Measurements from ENCODE around the gene IL11RA. TPM values are rescaled to one million over a fixed set of nuclear protein-coding genes. Genes with fewer than 3 reads are reported as not detected.

Gene IL11RA
- total and polyA plus RNA-seq, 2 experiments from 2014 or later = 44.1 to 52.3 TPM

DNA sequence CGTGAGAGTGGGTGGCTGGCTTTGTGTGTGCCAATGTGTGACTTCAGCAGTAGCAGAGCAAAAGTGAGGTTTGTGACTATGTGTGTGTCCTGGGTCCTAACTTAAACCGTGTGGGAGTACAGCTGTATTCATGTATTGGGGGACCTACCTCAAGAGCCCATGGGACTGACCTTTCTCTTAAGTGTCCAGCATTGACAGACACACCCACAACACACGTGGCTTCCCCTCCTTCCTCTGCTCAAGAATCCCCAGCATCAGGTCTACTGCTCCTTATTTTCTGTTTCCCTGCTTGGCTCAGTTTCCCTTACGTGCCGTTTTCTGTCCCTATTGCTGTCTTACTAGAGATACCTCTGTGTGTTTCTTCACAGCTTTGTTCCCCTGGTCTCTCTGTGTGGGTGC, 616 bp downstream of the IL11RA start:
- TF ChIP-seq EZH2phosphoT487 (IDR thresholded peaks at IDR 0.05; ENCODE audit: insufficient read depth, low read depth) (no peak), EZH2 (IDR thresholded peaks at IDR 0.05; ENCODE audit: insufficient read depth, poor library complexity, severe bottlenecking) (no peak)
- no peaks in the 10 kb centered on the region for H4K20me1 ChIP-seq (ENCODE audit: insufficient read depth)
- H3K9me2 ChIP-seq (ENCODE audit: insufficient read depth) = no peaks in the 10 kb centered on the region
- H3K4me3 ChIP-seq = peak overlapping the region; percentile 67
- H3K36me3 ChIP-seq (ENCODE audit: low read depth) = no peaks in the 10 kb centered on the region
- no peaks in the 10 kb centered on the region for H3K9me3 ChIP-seq (ENCODE audit: low read depth)
- peak; percentile 45 for DNase-seq
- H3K9ac ChIP-seq = peak overlapping the region; percentile 68
- peaks cover 8% of the 10 kb centered on the region for H3K79me2 ChIP-seq (ENCODE audit: insufficient read depth)
- H3K27me3 ChIP-seq (replicated peaks; ENCODE audit: insufficient read depth) = no peaks in the 10 kb centered on the region
- H3K4me2 ChIP-seq (ENCODE audit: unreplicated experiment) = peak overlapping the region; percentile 92
- peak overlapping the region; percentile 74 for H2AFZ ChIP-seq
- H3F3A ChIP-seq (ENCODE audit: insufficient read depth) = peaks cover 18% of the 10 kb centered on the region; the same call in 1 of the 2 replicates
- H3K4me1 ChIP-seq (ENCODE audit: insufficient read depth) = peaks cover 45% of the 10 kb centered on the region
- peak overlapping the region; percentile 82 for H3K27ac ChIP-seq
- in situ Hi-C loops (cut with MboI) = no loop called here
- 3 to 5% methylated on average over 5 of the region's 5 CpGs for WGBS, 2 experiments (ENCODE audit: low coverage in 1 of 2, low lambda C conversion rate in 2 of 2, missing lambda C conversion rate in 2 of 2)

DNA sequence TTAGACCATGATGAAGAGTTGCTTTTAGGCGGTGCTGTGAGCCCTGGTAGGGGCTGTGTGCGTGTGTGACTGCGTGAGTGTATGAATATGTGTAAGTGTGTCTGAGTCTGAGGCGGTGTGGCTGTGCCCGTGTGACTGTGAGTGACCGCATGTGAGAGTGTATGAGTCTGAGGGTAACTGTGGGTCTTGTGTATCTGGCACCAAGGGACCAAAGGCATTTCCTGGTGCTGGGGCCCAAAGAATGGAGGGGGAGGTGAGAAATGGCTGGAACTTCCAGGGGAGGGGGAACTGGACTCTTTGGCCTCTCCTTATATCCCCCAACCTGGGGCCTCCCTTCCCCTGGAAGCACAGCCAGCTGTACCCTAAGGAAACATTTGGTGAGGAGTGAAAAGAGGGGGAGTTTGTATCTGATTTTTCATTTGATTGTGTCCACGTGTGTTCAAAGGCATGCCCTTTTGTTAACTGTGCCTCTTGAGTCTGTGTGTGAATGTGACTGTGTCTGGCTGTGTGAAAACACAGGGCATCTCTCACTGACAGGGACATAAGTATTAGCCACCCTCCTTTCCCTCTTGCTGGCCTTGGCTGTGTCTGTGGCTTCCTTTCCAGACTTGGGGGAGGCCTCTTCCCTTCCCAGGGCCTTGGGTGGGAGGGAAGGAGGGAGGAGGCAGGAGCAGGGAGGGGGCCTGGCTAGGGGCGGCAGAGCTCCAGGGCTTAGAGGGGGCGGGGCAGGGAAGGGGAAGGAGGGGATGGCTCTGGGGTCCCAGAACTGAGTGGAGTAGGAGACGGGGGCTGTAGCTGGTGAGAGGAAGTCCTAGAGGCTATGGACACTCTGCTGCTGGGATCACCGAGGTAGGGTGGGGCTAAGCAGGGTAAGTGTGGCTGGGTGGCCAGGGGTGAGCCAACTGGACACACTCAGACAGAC, 1.4 kb downstream of the IL11RA start:
- Histone ChIP-seq H3K4me3 (peak overlapping the region; percentile 67), H3F3A (ENCODE audit: insufficient read depth) (peaks cover 18% of the 10 kb centered on the region; the same call in 1 of the 2 replicates), H3K9me2 (ENCODE audit: insufficient read depth) (no peaks in the 10 kb centered on the region), H3K79me2 (ENCODE audit: insufficient read depth) (peaks cover under 1% of the 10 kb centered on the region; the same call in 1 of the 2 replicates), H3K4me1 (ENCODE audit: insufficient read depth) (peaks cover 40% of the 10 kb centered on the region), H4K20me1 (ENCODE audit: insufficient read depth) (no peaks in the 10 kb centered on the region), H3K36me3 (ENCODE audit: low read depth) (no peaks in the 10 kb centered on the region), H2AFZ (peak overlapping the region; percentile 74), H3K4me2 (ENCODE audit: unreplicated experiment) (peak overlapping the region; percentile 92), H3K9me3 (ENCODE audit: low read depth) (no peaks in the 10 kb centered on the region), H3K9ac (peak overlapping the region; percentile 68), H3K27me3 (replicated peaks; ENCODE audit: insufficient read depth) (no peaks in the 10 kb centered on the region), H3K27ac (peak overlapping the region; percentile 82)
- in situ Hi-C loops (cut with MboI) = no loop called here
- no peak for TF ChIP-seq EZH2 (IDR thresholded peaks at IDR 0.05; ENCODE audit: insufficient read depth, poor library complexity, severe bottlenecking)
- no peak for TF ChIP-seq EZH2phosphoT487 (IDR thresholded peaks at IDR 0.05; ENCODE audit: insufficient read depth, low read depth)
- 3 to 5% methylated on average over 8 to 11 of the region's 11 CpGs for WGBS, 2 experiments (ENCODE audit: low coverage in 1 of 2, low lambda C conversion rate in 2 of 2, missing lambda C conversion rate in 2 of 2)
- DNase-seq = peak; percentile 78

DNA sequence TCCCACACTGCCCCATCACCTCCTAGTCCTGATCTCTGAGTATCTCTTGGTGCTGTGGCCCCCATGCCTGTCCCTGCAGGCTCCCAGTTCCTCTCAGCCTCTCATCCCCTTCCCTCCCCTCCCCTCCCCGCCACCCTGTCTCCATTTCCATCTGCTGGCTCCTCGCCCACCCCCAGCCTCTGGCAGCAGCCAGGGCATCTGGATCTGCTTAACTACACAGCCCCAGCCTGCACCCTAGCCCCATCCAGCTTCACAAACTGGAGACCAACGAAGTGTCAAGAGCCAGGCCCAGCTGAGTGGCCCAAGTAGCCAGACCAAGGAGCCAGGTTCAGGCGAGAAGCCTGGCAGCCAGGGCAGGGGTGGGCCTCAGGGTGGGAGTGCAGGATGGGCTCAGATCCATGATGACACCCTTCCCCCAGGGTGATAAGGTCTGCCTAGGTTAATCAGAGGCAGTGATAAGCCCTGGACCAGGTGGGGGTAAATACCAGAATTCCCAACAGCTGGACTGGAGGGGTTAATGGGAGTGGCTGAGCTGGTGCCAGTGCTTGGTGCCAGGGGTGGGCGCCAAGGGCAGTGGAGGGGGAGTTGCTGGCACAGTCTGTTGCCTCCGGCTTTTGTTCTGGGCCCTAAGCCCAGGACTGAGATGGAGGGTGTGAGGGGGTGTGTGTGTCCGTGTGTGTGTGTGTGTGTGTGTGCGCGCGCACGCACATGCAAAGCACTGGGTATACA, 2.5 kb downstream of the IL11RA start:
- Histone ChIP-seq H3K27ac (peak overlapping the region; percentile 82), H3K9ac (peak overlapping the region; percentile 68), H3K36me3 (ENCODE audit: low read depth) (no peaks in the 10 kb centered on the region), H3K4me3 (no peak overlapping the region), H3K9me3 (ENCODE audit: low read depth) (no peaks in the 10 kb centered on the region), H3K4me1 (ENCODE audit: insufficient read depth) (peaks cover 40% of the 10 kb centered on the region), H3K27me3 (replicated peaks; ENCODE audit: insufficient read depth) (no peaks in the 10 kb centered on the region), H3F3A (ENCODE audit: insufficient read depth) (peaks cover 18% of the 10 kb centered on the region; the same call in 1 of the 2 replicates), H2AFZ (peak overlapping the region; percentile 74; the same call in 1 of the 2 replicates), H4K20me1 (ENCODE audit: insufficient read depth) (no peaks in the 10 kb centered on the region), H3K9me2 (ENCODE audit: insufficient read depth) (no peaks in the 10 kb centered on the region), H3K4me2 (ENCODE audit: unreplicated experiment) (peak overlapping the region; percentile 92), H3K79me2 (ENCODE audit: insufficient read depth) (no peaks in the 10 kb centered on the region)
- DNase-seq = peak; percentile 79
- TF ChIP-seq EZH2 (IDR thresholded peaks at IDR 0.05; ENCODE audit: insufficient read depth, poor library complexity, severe bottlenecking) (no peak), EZH2phosphoT487 (IDR thresholded peaks at IDR 0.05; ENCODE audit: insufficient read depth, low read depth) (no peak)
- in situ Hi-C loops (cut with MboI) = no loop called here
- WGBS, 2 experiments (ENCODE audit: low coverage in 1 of 2, low lambda C conversion rate in 2 of 2, missing lambda C conversion rate in 2 of 2) = 25 to 28% methylated on average over 10 to 11 of the region's 11 CpGs

DNA sequence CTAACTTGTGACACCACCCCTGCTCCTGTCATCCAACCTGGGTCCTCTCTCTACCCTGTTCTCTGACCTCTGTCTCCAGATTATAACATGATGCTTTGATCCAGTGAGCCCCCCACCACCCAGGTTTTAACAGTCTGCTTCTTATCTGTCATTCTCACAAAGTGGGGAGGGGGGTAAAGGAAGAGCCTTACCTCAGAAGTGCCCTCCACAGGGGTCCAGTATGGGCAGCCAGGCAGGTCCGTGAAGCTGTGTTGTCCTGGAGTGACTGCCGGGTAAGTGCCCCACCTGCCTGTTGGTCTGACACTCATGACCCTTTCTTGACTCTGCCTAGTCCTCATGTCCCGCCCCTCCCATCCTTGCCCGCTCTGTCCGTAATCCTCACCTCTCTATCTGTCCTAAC, 3.4 kb downstream of the IL11RA start:
- TF ChIP-seq EZH2phosphoT487 (IDR thresholded peaks at IDR 0.05; ENCODE audit: insufficient read depth, low read depth) = no peak
- TF ChIP-seq EZH2 (IDR thresholded peaks at IDR 0.05; ENCODE audit: insufficient read depth, poor library complexity, severe bottlenecking) = no peak
- H3K27me3 ChIP-seq (replicated peaks; ENCODE audit: insufficient read depth) = no peaks in the 10 kb centered on the region
- H3K4me1 ChIP-seq (ENCODE audit: insufficient read depth) = peaks cover 40% of the 10 kb centered on the region
- WGBS, 2 experiments (ENCODE audit: low coverage in 1 of 2, low lambda C conversion rate in 2 of 2, missing lambda C conversion rate in 2 of 2) = 61 to 81% methylated on average over 4 to 5 of the region's 5 CpGs
- H3K36me3 ChIP-seq (ENCODE audit: low read depth) = no peaks in the 10 kb centered on the region
- H3K27ac ChIP-seq = no peak overlapping the region
- H3K4me2 ChIP-seq (ENCODE audit: unreplicated experiment) = no peak overlapping the region
- no peak overlapping the region for H3K4me3 ChIP-seq
- H2AFZ ChIP-seq = no peak overlapping the region
- no peaks in the 10 kb centered on the region for H3K79me2 ChIP-seq (ENCODE audit: insufficient read depth)
- no peaks in the 10 kb centered on the region for H3K9me2 ChIP-seq (ENCODE audit: insufficient read depth)
- peaks cover 16% of the 10 kb centered on the region; the same call in 1 of the 2 replicates for H3F3A ChIP-seq (ENCODE audit: insufficient read depth)
- DNase-seq = no peak
- in situ Hi-C loops (cut with MboI) = no loop called here
- H4K20me1 ChIP-seq (ENCODE audit: insufficient read depth) = no peaks in the 10 kb centered on the region
- H3K9me3 ChIP-seq (ENCODE audit: low read depth) = no peaks in the 10 kb centered on the region
- no peak overlapping the region for H3K9ac ChIP-seq
